ENCODE results near the gene LTBR. TPM values are rescaled to one million over a fixed set of nuclear protein-coding genes. Genes with fewer than 3 reads are reported as not detected.

LTBR gene
- total and polyA plus RNA-seq, 2 donors (not counting 1 experiment from before 2014, with no cell fraction given): 1.1 TPM; not detected in 1

- no peak for DNase-seq
- Histone ChIP-seq H3K27me3 (replicated peaks in 1 of 4; ENCODE audit: control extremely low read depth in 1 of 4, control insufficient read depth in 3 of 4, insufficient read depth in 4 of 4, low read length in 3 of 4) (peaks cover 0 to 3% (median 0%) of the 10 kb centered on the region in 4 experiments), H2AFZ (ENCODE audit: insufficient read depth, low read depth, low read length, poor library complexity, severe bottlenecking) (no peak overlapping the region), H3K9ac (ENCODE audit: low read length) (no peak overlapping the region), H4K20me1 (ENCODE audit: control insufficient read depth, insufficient read depth, low read length, poor library complexity, severe bottlenecking) (no peaks in the 10 kb centered on the region), H3K4me1 (ENCODE audit: control insufficient read depth in 2 of 2, insufficient read depth in 2 of 2, low read length in 2 of 2) (peaks cover 8 to 11% of the 10 kb centered on the region in 2 donors), H3K27ac (ENCODE audit: low read length in 2 of 2) (no peak overlapping the region), H3K79me2 (ENCODE audit: control insufficient read depth, insufficient read depth, low read length) (no peaks in the 10 kb centered on the region), H3K9me3 (ENCODE audit: control extremely low read depth in 1 of 3, control insufficient read depth in 2 of 3, insufficient read depth in 1 of 3, low read length in 2 of 3) (no peaks in the 10 kb centered on the region), H3K4me2 (replicated peaks; ENCODE audit: low read depth, low read length, poor library complexity, severe bottlenecking) (no peak overlapping the region), H3K36me3 (replicated peaks in 1 of 2; ENCODE audit: control extremely low read depth in 1 of 2, control insufficient read depth in 1 of 2, extremely low read depth in 1 of 2, insufficient read depth in 2 of 2, low read length in 1 of 2) (no peaks in the 10 kb centered on the region), H3K4me3 (ENCODE audit: control extremely low read depth in 1 of 5, extremely low read depth in 1 of 5, insufficient read depth in 1 of 5, low read depth in 2 of 5, low read length in 4 of 5) (no peak overlapping the region)
- Mint-ChIP-seq H3K27ac (no peak overlapping the region), H3K4me1 (peaks cover 21% of the 10 kb centered on the region), H3K9me3 (ENCODE audit: insufficient read depth) (no peaks in the 10 kb centered on the region), H3K4me3 (no peak overlapping the region), H3K27me3 (peaks cover 25% of the 10 kb centered on the region)
- intact Hi-C loops (cut with micrococcal nuclease): no loop called here
- no peak for ATAC-seq (ENCODE audit: low read depth)
- WGBS (ENCODE audit: insufficient coverage): 86% methylated on average over 1 of the region's 4 CpGs
- TF ChIP-seq EZH2 (IDR thresholded peaks at IDR 0.05; ENCODE audit: borderline replicate concordance, insufficient read depth, low read depth, low read length, poor library complexity, severe bottlenecking): no peak
- POLR2A ChIA-PET: interaction anchor here (0.6 kb wide), 1 partner anchor 144 kb away, joined by 7 read pairs; no protein-coding TSS in a partner anchor
- CTCF ChIA-PET: interaction anchor here (1.5 to 2.4 kb wide), 2 partner anchors 45 to 117 kb away, joined by 3 to 13 read pairs; no protein-coding TSS in a partner anchor
Observed at GRCh38 chr12:6420364-6420763, 36.4 kb downstream of the LTBR start.

DNA sequence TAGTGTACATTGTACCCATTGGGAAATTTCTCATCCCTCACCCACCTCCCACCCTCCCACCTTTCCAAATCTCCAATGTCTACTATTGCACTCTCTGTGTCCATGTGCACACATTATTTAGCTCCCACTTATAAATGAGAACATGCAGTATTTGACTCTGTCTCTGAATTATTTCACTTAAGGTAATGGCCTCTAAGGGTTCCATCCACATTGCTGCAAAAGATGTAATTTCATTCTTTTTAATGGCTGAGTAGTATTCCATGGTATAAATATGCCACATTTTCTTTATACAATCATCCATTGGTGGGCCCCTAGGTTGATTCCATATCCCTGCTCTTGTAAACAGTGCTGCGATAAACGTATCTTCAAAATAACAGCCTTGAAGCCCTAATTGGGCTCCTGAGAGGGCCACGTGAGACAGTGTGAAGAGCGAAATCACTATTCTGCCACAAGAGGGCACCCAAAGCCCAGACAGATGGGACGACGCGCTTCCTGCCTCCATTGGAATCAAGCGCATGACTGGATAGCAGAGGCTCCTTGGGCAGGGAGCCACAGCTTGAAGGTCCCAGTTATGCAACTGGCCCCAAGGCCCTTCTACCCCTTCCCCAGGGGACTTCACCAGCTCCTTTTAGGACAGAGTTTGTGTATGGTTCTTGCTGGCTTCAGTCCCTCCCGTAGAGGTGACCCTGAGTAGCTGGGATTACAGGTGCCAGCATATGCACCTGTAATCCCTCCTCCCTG, 39.5 kb downstream of the LTBR start:
- Histone ChIP-seq H3K9ac (ENCODE audit: low read length) (no peak overlapping the region), H3K27ac (ENCODE audit: low read length in 2 of 2) (peak overlapping the region; percentile 3 to 35), H3K79me2 (ENCODE audit: control insufficient read depth, insufficient read depth, low read length) (no peaks in the 10 kb centered on the region), H3K4me2 (replicated peaks; ENCODE audit: low read depth, low read length, poor library complexity, severe bottlenecking) (peak overlapping the region; percentile 58), H3K27me3 (replicated peaks in 1 of 4; ENCODE audit: control extremely low read depth in 1 of 4, control insufficient read depth in 3 of 4, insufficient read depth in 4 of 4, low read length in 3 of 4) (no peaks in the 10 kb centered on the region), H2AFZ (ENCODE audit: insufficient read depth, low read depth, low read length, poor library complexity, severe bottlenecking) (peak overlapping the region; percentile 55), H4K20me1 (ENCODE audit: control insufficient read depth, insufficient read depth, low read length, poor library complexity, severe bottlenecking) (no peaks in the 10 kb centered on the region), H3K4me1 (ENCODE audit: control insufficient read depth in 2 of 2, insufficient read depth in 2 of 2, low read length in 2 of 2) (peaks cover 33 to 41% of the 10 kb centered on the region in 2 donors), H3K9me3 (ENCODE audit: control extremely low read depth in 1 of 3, control insufficient read depth in 2 of 3, insufficient read depth in 1 of 3, low read length in 2 of 3) (no peaks in the 10 kb centered on the region), H3K36me3 (replicated peaks in 1 of 2; ENCODE audit: control extremely low read depth in 1 of 2, control insufficient read depth in 1 of 2, extremely low read depth in 1 of 2, insufficient read depth in 2 of 2, low read length in 1 of 2) (no peaks in the 10 kb centered on the region), H3K4me3 (ENCODE audit: control extremely low read depth in 1 of 5, extremely low read depth in 1 of 5, insufficient read depth in 1 of 5, low read depth in 2 of 5, low read length in 4 of 5) (peak overlapping the region in 1 of 5 experiments; percentile 18)
- CTCF ChIA-PET: interaction anchor here (0.7 to 8.3 kb wide), 22 partner anchors 11 to 301 kb away, joined by 3 to 383 read pairs (median 5); partner anchors contain the start of genes CD27, COPS7A, GAPDH and MRPL51
- 1% methylated on average over 8 of the region's 9 CpGs for WGBS (ENCODE audit: insufficient coverage)
- DNase-seq (peak; percentile 91), ATAC-seq (ENCODE audit: low read depth) (peak; percentile 34)
- Mint-ChIP-seq H3K9me3 (ENCODE audit: insufficient read depth) (no peaks in the 10 kb centered on the region), H3K4me1 (peaks cover 39% of the 10 kb centered on the region), H3K27ac (peak overlapping the region; percentile 90), H3K4me3 (peak overlapping the region; percentile 54), H3K27me3 (peaks cover 13% of the 10 kb centered on the region)
- POLR2A ChIA-PET: interaction anchor here (0.7 to 5.6 kb wide), 8 partner anchors 29 to 113 kb away, joined by 3 to 72 read pairs (median 14); partner anchors contain the start of genes GAPDH and VAMP1
- TF ChIP-seq CTCF (IDR thresholded peaks at IDR 0.05): peak; percentile 87
- no peak for TF ChIP-seq EZH2 (IDR thresholded peaks at IDR 0.05; ENCODE audit: borderline replicate concordance, insufficient read depth, low read depth, low read length, poor library complexity, severe bottlenecking)
- intact Hi-C loops (cut with micrococcal nuclease): loop anchor here (1.0 kb wide), 3 partner anchors 28 to 111 kb away; partner anchors contain the start of gene GAPDH
